ENCODE measurements around the gene MTURN.
"Not testable (repeated sequence)": the region's sequence is repeated elsewhere in the genome, so short reads cannot be mapped to it uniquely, and the experiment has no call there.

The MTURN gene

DNA sequence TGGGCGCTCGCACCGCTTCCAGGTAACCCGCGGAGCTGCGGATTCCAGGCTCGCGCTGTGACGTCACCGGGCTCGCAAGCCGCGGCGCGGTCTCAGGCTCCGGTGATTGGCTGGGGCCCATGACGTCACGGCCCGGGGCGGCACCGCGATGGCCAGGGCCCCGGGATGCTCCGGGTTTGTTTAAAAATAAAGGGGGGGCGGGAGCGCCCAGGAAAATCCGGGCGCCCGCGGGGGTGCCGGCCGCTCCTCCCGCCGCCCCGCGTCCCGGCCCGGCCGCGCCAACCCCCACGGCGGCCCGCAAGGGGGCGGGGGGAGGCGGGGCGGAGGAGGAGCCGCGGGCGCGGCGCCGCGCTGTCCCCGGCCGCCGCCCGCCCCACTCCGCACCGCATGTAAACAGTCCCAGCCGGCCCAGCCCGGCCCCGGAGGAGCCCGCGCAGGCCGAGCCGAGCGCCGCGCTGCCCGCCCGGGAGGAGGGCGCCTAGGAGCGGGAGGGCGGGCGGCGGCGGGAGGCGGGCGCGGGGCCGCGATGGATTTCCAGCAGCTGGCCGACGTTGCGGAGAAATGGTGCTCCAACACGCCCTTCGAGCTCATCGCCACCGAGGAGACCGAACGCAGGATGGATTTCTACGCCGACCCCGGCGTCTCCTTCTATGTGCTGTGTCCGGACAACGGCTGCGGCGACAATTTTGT is at the start of gene MTURN:
Gene MTURN, plus strand, starts transcription at position 376 of the 690 bp plus-strand sequence. Its CDS starts 151 bp downstream, at position 527.
- DNase-seq = peak; percentile 86

- no peak for DNase-seq
These were observed 48.3 kb upstream of the MTURN start for GRCh38 chr7:30086529-30086928.

GRCh38 chr7:30087371-30087770 is 47.4 kb upstream of the MTURN start:
- DNase-seq = no peak

DNA sequence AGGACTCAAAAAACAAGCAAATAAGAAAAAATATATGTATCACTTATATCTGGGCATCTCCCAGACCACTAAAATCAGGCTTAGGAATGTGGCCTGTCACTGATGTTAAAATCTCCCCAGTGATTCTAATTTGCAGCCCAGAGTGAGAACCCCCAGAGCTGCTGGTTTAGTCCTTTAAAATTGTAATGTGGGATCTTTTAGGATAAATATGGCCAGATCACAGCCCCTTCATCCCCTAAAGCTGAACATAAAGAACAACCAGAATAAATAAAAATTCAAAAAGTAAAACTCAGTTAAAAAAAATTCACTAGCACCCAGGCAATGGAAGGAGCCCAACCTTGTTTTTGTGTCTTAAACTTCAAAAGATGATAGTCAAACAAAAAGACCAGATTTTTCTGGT is 46.4 kb upstream of the MTURN start:
- DNase-seq = no peak

GRCh38 chr7:30090111-30090510 is 44.7 kb upstream of the MTURN start:
- no peak for DNase-seq

GRCh38 chr7:30091491-30091912 is 43.3 kb upstream of the MTURN start:
- DNase-seq = no peak

DNA sequence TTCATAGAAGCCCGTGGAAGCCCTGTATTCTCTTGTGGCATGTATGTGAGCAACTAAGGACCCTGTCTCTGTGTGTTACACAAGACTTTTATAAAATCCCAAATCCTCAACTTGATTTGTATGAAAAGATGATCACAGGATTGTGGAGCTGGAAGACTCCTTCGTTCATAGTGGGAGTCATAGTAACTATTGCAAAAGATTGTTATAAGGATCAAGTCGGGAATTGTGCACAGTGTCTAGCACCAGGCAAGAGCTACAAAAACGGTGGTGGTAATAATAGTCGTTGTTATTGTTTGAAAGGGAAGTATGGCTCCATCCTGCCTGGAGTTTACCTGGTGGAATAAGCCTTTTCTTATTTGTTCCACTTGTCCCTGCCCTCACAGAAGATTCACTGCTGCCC is 42.8 kb upstream of the MTURN start:
- DNase-seq = no peak

GRCh38 chr7:30093420-30093952 is 41.3 kb upstream of the MTURN start:
- DNase-seq = no peak

DNA sequence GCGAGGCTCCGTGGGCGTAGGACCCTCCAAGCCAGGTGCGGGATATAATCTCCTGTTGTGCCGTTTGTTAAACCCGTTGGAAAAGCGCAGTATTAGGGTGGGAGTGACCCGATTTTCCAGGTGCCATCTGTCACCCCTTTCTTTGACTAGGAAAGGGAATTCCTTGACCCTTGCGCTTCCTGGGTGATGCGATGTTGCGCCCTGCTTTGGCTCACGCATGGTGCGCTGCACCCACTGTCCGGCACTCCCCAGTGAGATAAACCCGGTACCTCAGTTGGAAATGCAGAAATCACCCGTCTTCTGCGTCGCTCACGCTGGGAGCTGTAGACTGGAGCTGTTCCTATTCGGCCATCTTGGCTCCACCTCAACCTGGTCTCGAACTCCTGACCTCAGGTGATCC is 36.2 kb upstream of the MTURN start:
- DNase-seq = not testable (repeated sequence)

GRCh38 chr7:30102281-30102680 is 32.5 kb upstream of the MTURN start:
- DNase-seq = no peak

DNA sequence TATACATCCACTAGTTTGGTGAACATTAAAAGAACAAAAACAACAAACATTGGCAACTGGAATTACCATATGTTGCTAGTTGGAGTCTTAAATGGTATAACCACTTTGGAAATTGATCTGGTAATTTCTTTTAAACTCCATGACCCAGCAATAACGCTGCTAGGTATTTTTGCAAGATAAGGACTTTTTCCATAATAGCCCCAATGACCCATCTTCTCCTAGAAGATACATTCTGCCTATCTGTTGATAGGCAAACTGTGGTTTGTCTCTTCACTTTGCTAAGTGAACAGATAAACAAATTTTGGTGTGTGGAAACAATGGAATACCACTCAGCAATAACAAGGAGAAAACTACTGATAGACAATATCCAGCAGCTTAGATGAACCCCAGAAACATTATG is 30.6 kb upstream of the MTURN start:
- no peak for DNase-seq

DNA sequence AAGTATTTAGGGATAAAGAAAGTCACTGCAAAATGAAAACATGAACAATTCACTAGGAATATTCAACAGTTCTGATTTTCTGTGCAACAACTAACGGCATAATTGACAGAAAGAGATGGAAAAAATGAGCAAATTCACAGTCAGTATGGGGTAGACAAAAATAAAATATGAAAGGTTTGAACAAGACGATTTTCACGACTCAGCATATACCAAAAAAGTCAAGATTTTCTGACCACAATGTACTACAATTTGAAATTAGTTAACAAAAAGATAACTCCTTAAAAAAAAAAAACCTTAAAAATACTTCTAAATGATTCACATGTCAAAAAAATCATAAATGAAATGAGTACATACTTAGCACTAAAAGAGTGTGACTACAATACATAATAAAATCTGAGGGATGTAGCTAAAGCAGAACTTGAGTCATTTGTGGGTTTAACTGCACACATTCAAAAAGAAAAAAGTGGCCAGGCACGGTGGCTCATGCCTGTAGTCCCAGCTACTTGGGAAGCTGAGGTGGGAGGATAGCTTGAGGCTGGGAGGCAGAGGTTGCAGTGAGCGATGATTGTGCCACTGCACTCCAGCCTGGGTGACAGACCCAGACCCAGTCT is 22.6 kb upstream of the MTURN start:
- no peak for DNase-seq

DNA sequence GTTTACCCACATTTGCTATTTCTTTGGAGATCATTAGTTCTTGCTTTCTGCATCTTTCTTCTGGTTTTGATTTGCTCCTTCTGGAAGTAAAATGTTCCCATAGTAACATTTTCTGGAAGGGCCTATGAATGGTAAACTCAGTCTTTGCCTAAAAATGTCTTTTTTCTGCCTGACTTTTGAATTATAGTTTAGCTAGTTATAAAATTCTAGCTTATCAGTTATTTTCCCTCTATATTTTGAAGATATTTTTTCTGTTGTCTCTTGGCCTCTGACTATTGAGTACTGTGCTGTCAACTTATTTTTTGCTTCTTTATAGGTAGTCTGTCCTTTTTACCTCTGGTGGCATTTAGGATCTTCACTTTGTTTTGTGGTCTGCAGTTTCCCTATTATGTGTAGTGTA is 21.6 kb upstream of the MTURN start:
- DNase-seq = no peak

DNA sequence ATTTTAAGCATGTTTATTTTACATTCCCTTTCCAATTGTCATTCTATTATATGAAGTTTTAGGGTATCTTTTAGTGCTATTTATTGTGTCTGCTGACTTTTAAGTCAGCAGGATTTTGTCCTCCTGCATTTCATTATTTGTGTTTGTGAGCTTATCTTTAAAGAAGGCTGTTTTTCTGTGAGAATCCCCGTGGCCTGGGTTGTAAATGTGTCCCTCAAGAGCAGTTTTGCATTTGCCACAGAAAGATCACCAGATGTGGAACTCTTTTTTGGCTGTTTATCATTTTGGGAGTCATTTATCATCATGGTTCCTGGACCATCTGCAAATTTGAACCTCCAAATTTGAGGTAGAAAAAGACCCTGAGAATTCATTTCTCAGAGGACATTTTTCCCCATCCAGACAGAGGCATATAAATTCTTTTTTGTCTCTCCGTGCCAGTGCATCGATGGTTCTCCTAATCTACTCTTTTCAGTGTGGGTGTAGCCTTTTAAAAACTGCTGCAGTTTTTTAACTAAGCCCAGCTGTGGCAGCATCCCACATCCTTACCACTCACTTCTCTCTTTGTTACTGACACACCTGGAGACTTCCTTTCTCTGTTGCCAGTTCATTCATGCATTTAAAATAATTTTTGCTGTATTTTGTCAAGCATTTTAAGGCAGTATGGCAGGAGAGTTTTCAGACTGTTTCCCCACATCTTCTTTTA is 20.1 kb upstream of the MTURN start:
- no peak for DNase-seq

DNA sequence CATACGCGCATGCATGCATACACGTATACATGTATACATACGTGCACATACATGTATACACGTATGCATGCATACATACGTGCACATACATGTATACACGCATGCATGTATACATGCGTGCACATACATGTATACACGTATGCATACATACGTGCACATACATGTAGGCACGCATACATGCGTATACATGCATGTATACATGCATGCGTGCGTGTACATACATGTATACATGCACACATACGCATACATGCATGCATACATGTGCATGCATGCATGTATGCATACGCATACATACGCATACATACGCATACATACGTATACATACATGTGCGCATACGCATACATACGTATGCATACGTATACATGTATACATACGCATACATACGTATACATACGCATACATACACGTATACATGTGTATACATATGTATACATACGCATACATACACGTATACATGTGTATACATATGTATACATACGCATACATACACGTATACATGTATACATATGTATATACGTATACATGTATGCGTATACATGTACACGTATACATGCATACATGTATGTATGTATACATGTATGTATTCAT is 19.0 kb upstream of the MTURN start:
- DNase-seq = no peak

- DNase-seq = no peak
These were observed 18.0 kb upstream of the MTURN start for GRCh38 chr7:30116771-30117170.

- no peak for DNase-seq
These were observed 16.9 kb upstream of the MTURN start for GRCh38 chr7:30117896-30118295.

GRCh38 chr7:30119890-30120577 is 14.8 kb upstream of the MTURN start:
- DNase-seq = no peak

DNA sequence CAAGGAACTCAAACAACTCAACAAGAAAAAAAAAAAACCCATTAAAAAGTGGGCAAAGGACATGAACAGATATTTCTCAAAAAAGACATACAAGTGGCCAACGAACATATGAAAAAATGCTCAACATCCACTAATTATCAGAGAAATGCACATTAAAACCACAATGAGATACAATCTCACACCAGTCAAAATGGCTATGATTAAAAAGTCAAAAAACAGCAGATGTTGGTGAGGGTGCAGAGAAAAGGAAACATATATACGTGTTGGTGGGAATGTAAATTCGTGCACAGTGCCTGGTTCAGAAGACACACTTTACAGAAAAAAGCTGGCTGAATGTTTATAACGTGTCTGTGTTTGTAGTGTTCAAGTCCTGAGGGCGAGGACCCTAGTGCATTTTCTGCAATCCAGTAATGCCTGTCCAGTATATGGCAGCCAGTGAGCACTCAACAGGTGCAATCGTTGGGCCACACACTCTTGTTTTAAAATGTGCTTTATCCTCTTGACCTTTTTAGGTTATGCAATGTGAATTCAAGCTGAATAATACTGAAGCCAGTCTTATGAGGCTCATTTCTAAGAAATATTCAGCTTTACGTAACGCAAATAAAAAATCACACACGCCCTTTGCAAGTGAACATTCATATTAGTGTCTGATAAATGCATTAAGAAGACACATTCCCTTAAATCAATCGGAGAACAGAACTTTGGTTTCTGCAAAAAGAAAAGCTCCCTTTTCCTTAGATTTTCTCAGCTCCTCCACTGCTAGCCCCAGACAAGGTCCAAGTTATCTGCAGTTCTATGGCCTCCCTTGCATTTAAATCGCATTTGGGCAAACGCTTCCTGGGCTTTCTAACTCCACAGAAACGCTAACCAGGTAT is 813 bp upstream of the MTURN start:
- DNase-seq = peak; percentile 35

DNA sequence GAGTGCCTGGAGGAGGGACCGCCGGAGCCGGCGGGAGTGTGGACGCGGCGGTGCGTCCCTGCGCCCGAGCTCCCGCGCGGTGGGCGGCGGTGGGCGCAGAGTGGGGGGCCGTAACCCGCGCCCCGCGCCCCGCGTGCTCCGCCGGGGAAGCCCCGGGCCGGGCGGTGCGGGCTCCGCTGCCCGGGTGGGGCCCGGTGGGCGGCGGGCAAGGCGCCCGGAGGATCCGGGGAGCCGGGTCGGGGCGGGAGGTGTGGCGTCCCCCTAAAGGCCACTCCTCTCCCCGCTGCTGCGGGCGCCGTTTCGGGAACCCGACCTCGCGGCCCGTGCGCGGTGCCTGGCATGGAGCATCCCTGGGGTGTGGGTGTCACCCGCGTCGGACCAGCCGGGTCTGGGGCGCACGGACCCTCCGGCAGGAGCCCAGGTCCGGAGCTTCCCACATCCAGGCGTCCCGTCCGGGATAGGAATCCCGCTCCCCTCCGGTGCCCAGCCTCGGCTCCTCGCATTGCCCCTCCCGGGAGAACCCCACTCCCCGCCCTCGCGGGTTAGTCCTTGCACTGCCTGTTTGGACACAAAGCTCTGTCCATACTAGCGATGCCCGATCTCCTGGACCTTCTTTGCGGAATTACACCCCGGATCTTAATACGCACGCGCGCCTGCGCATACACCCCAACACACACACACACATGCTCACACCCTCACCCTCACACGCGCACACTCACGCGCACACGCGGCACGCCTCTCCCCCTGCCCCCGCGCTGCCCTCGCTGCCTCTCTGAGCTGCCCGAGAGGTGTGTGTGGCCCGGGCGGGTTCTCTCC is 723 bp downstream of the MTURN start:
- DNase-seq = no peak

GRCh38 chr7:30136117-30136731 is 1.4 kb downstream of the MTURN start:
- no peak for DNase-seq

All from NCI-H510A treated with DMSO at 0.1 percent for 48 hours (cell line).